ENCODE results near the gene GOLGA6L10. TPM values are rescaled to one million over a fixed set of nuclear protein-coding genes. Genes with fewer than 3 reads are reported as not detected.
"Not testable (repeated sequence)": the region's sequence is repeated elsewhere in the genome, so short reads cannot be mapped to it uniquely, and the experiment has no call there.

Gene GOLGA6L10
- total and polyA plus RNA-seq, 4 experiments from 2014 or later, result 0.98 to 3.0 (median 2.4) TPM; not detected in 1

GRCh38 chr15:82301296-82302016 is 47.8 kb downstream of the GOLGA6L10 start:
- H3K4me3 ChIP-seq (ENCODE audit: low read length in 2 of 2), result no peak overlapping the region
- H3K36me3 ChIP-seq (ENCODE audit: insufficient read depth, low read length), result no peaks in the 10 kb centered on the region
- intact Hi-C loops (cut with micrococcal nuclease), result no loop called here
- no peak overlapping the region for H3K27ac ChIP-seq (ENCODE audit: low read depth, low read length)
- CTCF ChIA-PET (ENCODE audit: partially characterized antibody), result no interaction called here
- no peaks in the 10 kb centered on the region for H3K9me3 ChIP-seq (ENCODE audit: control insufficient read depth in 1 of 2, low read length in 2 of 2)
- no peak for DNase-seq
- H3K27me3 ChIP-seq (ENCODE audit: insufficient read depth, low read length), result no peaks in the 10 kb centered on the region
- Mint-ChIP-seq H3K4me1 (peaks cover 17 to 38% (median 25%) of the 10 kb centered on the region in 4 donors), H3K27ac (peak overlapping the region in 1 of 7 donors; percentile 67), H3K9me3 (no peaks in the 10 kb centered on the region), H3K36me3 (no peaks in the 10 kb centered on the region), H3K4me3 (no peak overlapping the region), H3K27me3 (no peaks in the 10 kb centered on the region)
- POLR2A ChIA-PET (ENCODE audit: partially characterized antibody), result interaction anchor here (1.4 kb wide), 1 partner anchor 15 kb away, joined by 4 read pairs; no protein-coding TSS in a partner anchor
- H3K4me1 ChIP-seq (ENCODE audit: insufficient read depth, low read length), result peaks cover 15% of the 10 kb centered on the region

- intact Hi-C loops (cut with micrococcal nuclease), result no loop called here
- CTCF ChIA-PET (ENCODE audit: partially characterized antibody), result no interaction called here
Measured at GRCh38 chr15:82300883-82301282, 48.4 kb downstream of the GOLGA6L10 start.

GRCh38 chr15:82300326-82300725 is 48.9 kb downstream of the GOLGA6L10 start:
- Mint-ChIP-seq H3K4me1 (peaks cover 17 to 34% (median 24%) of the 10 kb centered on the region in 4 donors), H3K27ac (peak overlapping the region in 2 of 7 donors; percentile 30 to 32)
- POLR2A ChIA-PET (ENCODE audit: partially characterized antibody), result interaction anchor here (1.4 kb wide), 1 partner anchor 13 kb away, joined by 4 read pairs; no protein-coding TSS in a partner anchor
- H3K27me3 ChIP-seq (ENCODE audit: insufficient read depth, low read length); H3K27ac ChIP-seq (ENCODE audit: low read depth, low read length); DNase-seq; intact Hi-C loops (cut with micrococcal nuclease); H3K27me3 Mint-ChIP-seq; H3K36me3 Mint-ChIP-seq; H3K4me3 ChIP-seq (ENCODE audit: low read length in 2 of 2); CTCF ChIA-PET (ENCODE audit: partially characterized antibody); H3K36me3 ChIP-seq (ENCODE audit: insufficient read depth, low read length); H3K9me3 Mint-ChIP-seq; H3K4me3 Mint-ChIP-seq; H3K9me3 ChIP-seq (ENCODE audit: control insufficient read depth in 1 of 2, low read length in 2 of 2): not testable (repeated sequence)
- H3K4me1 ChIP-seq (ENCODE audit: insufficient read depth, low read length), result peaks cover 15% of the 10 kb centered on the region

More at GRCh38 chr15:82300883-82301282, 48.4 kb downstream of the GOLGA6L10 start:
- no peaks in the 10 kb centered on the region for H3K9me3 ChIP-seq (ENCODE audit: control insufficient read depth in 1 of 2, low read length in 2 of 2)
- H3K4me3 Mint-ChIP-seq, result no peak overlapping the region
- H3K4me3 ChIP-seq (ENCODE audit: low read length in 2 of 2), result no peak overlapping the region
- H3K9me3 Mint-ChIP-seq, result no peaks in the 10 kb centered on the region
- no peak for DNase-seq
- peak overlapping the region in 1 of 7 donors; percentile 10 for H3K27ac Mint-ChIP-seq
- no peak overlapping the region for H3K27ac ChIP-seq (ENCODE audit: low read depth, low read length)
- peaks cover 17 to 38% (median 25%) of the 10 kb centered on the region in 4 donors for H3K4me1 Mint-ChIP-seq
- peaks cover 15% of the 10 kb centered on the region for H3K4me1 ChIP-seq (ENCODE audit: insufficient read depth, low read length)
- POLR2A ChIA-PET (ENCODE audit: partially characterized antibody), result interaction anchor here (1.4 kb wide), 1 partner anchor 14 kb away, joined by 4 read pairs; no protein-coding TSS in a partner anchor
- no peaks in the 10 kb centered on the region for H3K27me3 Mint-ChIP-seq
- no peaks in the 10 kb centered on the region for H3K36me3 ChIP-seq (ENCODE audit: insufficient read depth, low read length)
- H3K27me3 ChIP-seq (ENCODE audit: insufficient read depth, low read length), result no peaks in the 10 kb centered on the region
- no peaks in the 10 kb centered on the region for H3K36me3 Mint-ChIP-seq

- DNase-seq; H3K27ac ChIP-seq (ENCODE audit: low read depth, low read length); H3K36me3 ChIP-seq (ENCODE audit: insufficient read depth, low read length); H3K4me3 Mint-ChIP-seq; H3K27ac Mint-ChIP-seq; intact Hi-C loops (cut with micrococcal nuclease); H3K4me3 ChIP-seq (ENCODE audit: low read length in 2 of 2); H3K9me3 Mint-ChIP-seq; H3K27me3 ChIP-seq (ENCODE audit: insufficient read depth, low read length); H3K27me3 Mint-ChIP-seq; H3K36me3 Mint-ChIP-seq; H3K9me3 ChIP-seq (ENCODE audit: control insufficient read depth in 1 of 2, low read length in 2 of 2): not testable (repeated sequence)
- CTCF ChIA-PET (ENCODE audit: partially characterized antibody), result interaction anchor here (2.0 kb wide), 1 partner anchor 16 kb away, joined by 5 read pairs; no protein-coding TSS in a partner anchor
- peaks cover 13 to 26% (median 17%) of the 10 kb centered on the region in 4 donors for H3K4me1 Mint-ChIP-seq
- POLR2A ChIA-PET (ENCODE audit: partially characterized antibody), result interaction anchor here (1.7 to 2.0 kb wide), 2 partner anchors 13 to 37 kb away, joined by 6 to 13 read pairs; partner anchors contain the start of genes EFL1 and SAXO2
- peaks cover 15% of the 10 kb centered on the region for H3K4me1 ChIP-seq (ENCODE audit: insufficient read depth, low read length)
Measured at GRCh38 chr15:82299511-82299914, 49.8 kb downstream of the GOLGA6L10 start.

GRCh38 chr15:82298520-82298919 is 50.8 kb downstream of the GOLGA6L10 start:
- Mint-ChIP-seq H3K4me3 (peak overlapping the region in 4 of 8 donors; percentile 25 to 73 (median 58)), H3K27ac (peak overlapping the region; percentile 57 to 92 (median 73)), H3K4me1 (peaks cover 13 to 23% (median 17%) of the 10 kb centered on the region in 4 donors), H3K27me3 (no peaks in the 10 kb centered on the region), H3K36me3 (no peaks in the 10 kb centered on the region), H3K9me3 (no peaks in the 10 kb centered on the region)
- POLR2A ChIA-PET (ENCODE audit: partially characterized antibody), result interaction anchor here (0.8 to 2.0 kb wide), 5 partner anchors 10 to 39 kb away, joined by 3 to 13 read pairs (median 3); partner anchors contain the start of genes EFL1 and SAXO2
- Histone ChIP-seq H3K9me3 (ENCODE audit: control insufficient read depth in 1 of 2, low read length in 2 of 2) (no peaks in the 10 kb centered on the region), H3K36me3 (ENCODE audit: insufficient read depth, low read length) (no peaks in the 10 kb centered on the region), H3K4me1 (ENCODE audit: insufficient read depth, low read length) (peaks cover 15% of the 10 kb centered on the region), H3K27me3 (ENCODE audit: insufficient read depth, low read length) (no peaks in the 10 kb centered on the region), H3K4me3 (ENCODE audit: low read length in 2 of 2) (no peak overlapping the region), H3K27ac (ENCODE audit: low read depth, low read length) (no peak overlapping the region)
- CTCF ChIA-PET (ENCODE audit: partially characterized antibody), result interaction anchor here (0.8 to 2.0 kb wide), 2 partner anchors 15 to 18 kb away, joined by 3 to 5 read pairs; no protein-coding TSS in a partner anchor
- DNase-seq, result peak; percentile 61 to 74 (median 69)
- intact Hi-C loops (cut with micrococcal nuclease), result loop anchor here (1.0 kb wide), 2 partner anchors 11 to 36 kb away; partner anchors contain the start of genes EFL1 and SAXO2

- Histone ChIP-seq H3K36me3 (ENCODE audit: insufficient read depth, low read length) (no peaks in the 10 kb centered on the region), H3K4me3 (ENCODE audit: low read length in 2 of 2) (no peak overlapping the region), H3K27me3 (ENCODE audit: insufficient read depth, low read length) (no peaks in the 10 kb centered on the region), H3K4me1 (ENCODE audit: insufficient read depth, low read length) (peaks cover 15% of the 10 kb centered on the region), H3K27ac (ENCODE audit: low read depth, low read length) (no peak overlapping the region), H3K9me3 (ENCODE audit: control insufficient read depth in 1 of 2, low read length in 2 of 2) (no peaks in the 10 kb centered on the region)
- Mint-ChIP-seq H3K4me3 (peak overlapping the region; percentile 6 to 73 (median 62)), H3K4me1 (peaks cover 13 to 21% (median 17%) of the 10 kb centered on the region in 4 donors), H3K36me3 (no peaks in the 10 kb centered on the region), H3K9me3 (no peaks in the 10 kb centered on the region), H3K27me3 (no peaks in the 10 kb centered on the region), H3K27ac (peak overlapping the region; percentile 63 to 92 (median 85))
- intact Hi-C loops (cut with micrococcal nuclease), result loop anchor here (1.0 kb wide), 2 partner anchors 11 to 36 kb away; partner anchors contain the start of genes EFL1 and SAXO2
- DNase-seq, result no peak
- POLR2A ChIA-PET (ENCODE audit: partially characterized antibody), result interaction anchor here (0.8 to 2.0 kb wide), 4 partner anchors 9 to 36 kb away, joined by 3 to 13 read pairs (median 4); partner anchors contain the start of genes EFL1 and SAXO2
- CTCF ChIA-PET (ENCODE audit: partially characterized antibody), result interaction anchor here (2.0 kb wide), 1 partner anchor 14 kb away, joined by 5 read pairs; no protein-coding TSS in a partner anchor
Measured at GRCh38 chr15:82298032-82298431, 51.2 kb downstream of the GOLGA6L10 start.

GRCh38 chr15:82297546-82297945 is 51.7 kb downstream of the GOLGA6L10 start:
- ChIA-PET CTCF (ENCODE audit: partially characterized antibody) (interaction anchor here (2.0 kb wide), 1 partner anchor 14 kb away, joined by 5 read pairs; no protein-coding TSS in a partner anchor), POLR2A (ENCODE audit: partially characterized antibody) (interaction anchor here (2.0 kb wide), 1 partner anchor 11 kb away, joined by 13 read pairs; no protein-coding TSS in a partner anchor)
- Mint-ChIP-seq H3K27ac (peak overlapping the region; percentile 31 to 94 (median 88)), H3K9me3 (no peaks in the 10 kb centered on the region), H3K27me3 (no peaks in the 10 kb centered on the region), H3K4me3 (peak overlapping the region in 5 of 8 donors; percentile 24 to 69 (median 54)), H3K36me3 (no peaks in the 10 kb centered on the region), H3K4me1 (peaks cover 13 to 23% (median 17%) of the 10 kb centered on the region in 4 donors)
- Histone ChIP-seq H3K36me3 (ENCODE audit: insufficient read depth, low read length) (no peaks in the 10 kb centered on the region), H3K27ac (ENCODE audit: low read depth, low read length) (no peak overlapping the region), H3K4me3 (ENCODE audit: low read length in 2 of 2) (no peak overlapping the region), H3K4me1 (ENCODE audit: insufficient read depth, low read length) (peaks cover 15% of the 10 kb centered on the region), H3K27me3 (ENCODE audit: insufficient read depth, low read length) (no peaks in the 10 kb centered on the region), H3K9me3 (ENCODE audit: control insufficient read depth in 1 of 2, low read length in 2 of 2) (no peaks in the 10 kb centered on the region)
- no peak for DNase-seq
- intact Hi-C loops (cut with micrococcal nuclease), result no loop called here
